Common myeloid progenitor, CD34-positive (primary cell): Measurements from ENCODE around the gene TMEM185A.
"Not testable (repeated sequence)": the region's sequence is repeated elsewhere in the genome, so short reads cannot be mapped to it uniquely, and the experiment has no call there.

Experiments
- CTCF ChIA-PET: fragments of 350-600 bp; sonication (Branson Sonifier 250); formaldehyde crosslinking; loops from one replicate; lab custom pipeline; 2021; ENCODE audit warnings: antibody characterized with exemption; lab: Charles Lee
- POLR2A ChIA-PET: fragments of 350-600 bp; sonication (Branson Sonifier 250); formaldehyde crosslinking; loops from one replicate; lab custom pipeline; 2021; ENCODE audit warnings: antibody characterized with exemption; lab: Charles Lee
- DNase-seq, 3 donors: peaks; one replicate each; pipeline versions ENCODE4 v3.0.0 to v3.0.0-alpha.2; 2013
- H3K27ac ChIP-seq, 2 experiments: 1 replicate in 1 of 2; 2 replicates in 1 of 2; pipeline ENCODE4 v1.7.0; 2013; ENCODE audit warnings: inconsistent platforms in 2 of 2, low read length in 2 of 2, mild to moderate bottlenecking in 2 of 2, low read depth in 1 of 2, moderate library complexity in 1 of 2; ENCODE audit not compliant: severe bottlenecking in 2 of 2, insufficient read depth in 1 of 2, poor library complexity in 1 of 2
- H3K27me3 ChIP-seq, 5 experiments: replicated peaks in 2 of 5; 1 replicate in 3 of 5; 2 replicates in 2 of 5; pipeline versions ENCODE4 v1.6.1 to v1.7.0; 2013; ENCODE audit warnings: low read length in 4 of 5, mild to moderate bottlenecking in 2 of 5, moderate library complexity in 2 of 5, inconsistent platforms in 1 of 5; ENCODE audit not compliant: insufficient read depth in 5 of 5, control insufficient read depth in 4 of 5
- H3K36me3 ChIP-seq, 4 experiments: 1 replicate in 2 of 4; 2 replicates in 2 of 4; pipeline versions ENCODE4 v1.6.1 to v1.7.0; 2013; ENCODE audit warnings: low read length in 3 of 4, control low read depth in 1 of 4, mild to moderate bottlenecking in 1 of 4; ENCODE audit not compliant: control insufficient read depth in 4 of 4, insufficient read depth in 4 of 4
- H3K4me1 ChIP-seq, 4 experiments: 1 replicate in 3 of 4; 2 replicates in 1 of 4; pipeline versions ENCODE4 v1.6.1 to v1.7.1; 2013; ENCODE audit warnings: low read length in 3 of 4, mild to moderate bottlenecking in 3 of 4, control low read depth in 1 of 4, inconsistent platforms in 1 of 4, moderate library complexity in 1 of 4; ENCODE audit not compliant: control insufficient read depth in 4 of 4, insufficient read depth in 4 of 4; ENCODE audit errors: control extremely low read depth in 1 of 4
- H3K4me3 ChIP-seq, 7 experiments: 1 replicate in 4 of 7; 2 replicates in 3 of 7; pipeline versions ENCODE4 v1.5.1 to v1.7.0; 2013; ENCODE audit warnings: mild to moderate bottlenecking in 7 of 7, low read length in 6 of 7, moderate library complexity in 6 of 7, inconsistent platforms in 2 of 7, low read depth in 2 of 7, control low read depth in 1 of 7; ENCODE audit not compliant: insufficient read depth in 4 of 7, control insufficient read depth in 1 of 7; ENCODE audit errors: extremely low read depth in 1 of 7
- H3K9me3 ChIP-seq, 5 experiments: 1 replicate in 4 of 5; 2 replicates in 1 of 5; pipeline versions ENCODE4 v1.6.1 to v1.7.1; 2013; ENCODE audit warnings: low read length in 4 of 5, mild to moderate bottlenecking in 2 of 5, inconsistent platforms in 1 of 5, low read depth in 1 of 5, moderate library complexity in 1 of 5; ENCODE audit not compliant: control insufficient read depth in 4 of 5, insufficient read depth in 2 of 5; ENCODE audit errors: control extremely low read depth in 1 of 5
- WGBS: methylation state at CpG from one replicate; pipeline ENCODE4 v1.1.5; 2013; ENCODE audit not compliant: insufficient coverage; 5-methylcytosine and 5-hydroxymethylcytosine counted together

TMEM185A gene

DNA sequence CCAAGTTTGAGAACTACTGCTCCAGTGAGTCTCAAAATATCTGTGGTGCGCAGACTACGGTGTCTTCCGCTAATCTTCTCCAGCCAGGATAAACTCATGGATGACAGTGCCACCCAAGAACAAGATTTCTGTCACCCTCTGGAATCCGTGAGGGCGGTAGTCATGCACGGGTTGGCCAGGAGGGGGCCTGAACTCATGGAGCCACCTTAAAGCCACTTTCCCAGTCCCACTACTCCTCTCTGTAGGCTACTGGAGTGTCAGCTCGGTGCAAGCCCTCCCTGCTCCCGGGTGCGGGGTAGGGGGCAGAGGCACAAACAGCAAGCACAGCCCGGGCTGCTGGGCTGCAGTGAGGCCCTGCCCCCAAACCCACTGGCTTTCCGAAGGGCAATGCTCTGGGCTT, 33.0 kb downstream of the TMEM185A start:
- POLR2A ChIA-PET, H3K4me3 ChIP-seq: not testable (repeated sequence)

DNA sequence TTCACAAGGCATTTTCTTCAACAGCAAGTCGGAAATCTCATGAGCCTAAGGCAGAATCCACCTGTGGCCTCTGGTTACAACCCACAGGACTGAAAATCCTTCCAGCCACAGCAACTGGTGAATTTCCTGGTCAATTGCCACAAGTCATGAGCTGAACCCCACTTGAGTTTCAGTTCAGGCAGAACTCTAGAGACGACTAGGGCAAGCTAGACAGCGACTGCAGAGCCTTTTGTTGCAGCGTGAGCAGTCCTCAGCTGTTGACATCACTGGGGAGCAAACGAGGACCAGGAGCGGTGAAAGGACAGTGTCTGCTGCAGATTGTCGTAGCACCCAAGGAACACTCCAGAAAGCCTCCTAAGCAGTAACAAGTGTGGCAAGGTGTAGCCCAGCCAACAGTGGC, 35.6 kb downstream of the TMEM185A start:
- H3K27ac ChIP-seq, H3K4me3 ChIP-seq, H3K27me3 ChIP-seq, DNase-seq, H3K4me1 ChIP-seq, H3K36me3 ChIP-seq, POLR2A ChIA-PET, CTCF ChIA-PET, H3K9me3 ChIP-seq: not testable (repeated sequence)
- no CpG with 5 or more reads among the region's 7 CpGs for WGBS

More for the DNA sequence above, 33.0 kb downstream of the TMEM185A start:
- H3K9me3 ChIP-seq, CTCF ChIA-PET, DNase-seq, H3K4me1 ChIP-seq, H3K36me3 ChIP-seq, H3K27ac ChIP-seq, H3K27me3 ChIP-seq: not testable (repeated sequence)
- no CpG with 5 or more reads among the region's 11 CpGs for WGBS

DNA sequence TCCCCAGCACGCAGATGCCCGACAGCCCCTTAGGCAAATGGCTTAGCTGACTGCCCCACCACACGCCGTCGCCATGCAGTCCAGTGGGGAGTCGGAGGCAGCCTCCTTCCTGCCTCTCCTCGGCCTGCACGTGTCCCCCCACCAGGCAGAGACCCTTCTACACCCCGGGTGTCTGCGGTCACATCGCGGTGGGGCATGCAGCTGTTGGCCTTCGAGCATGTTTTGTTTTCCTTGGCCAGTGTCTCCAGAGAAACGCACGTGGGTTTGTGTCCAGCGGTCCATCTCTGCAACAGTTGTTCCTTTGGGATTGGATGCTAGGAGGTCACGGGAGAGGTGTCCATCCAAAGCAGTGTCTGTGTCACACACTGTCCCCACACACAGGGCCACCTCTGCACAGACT, 36.4 kb downstream of the TMEM185A start, which contains the start of gene HSFX2:
Gene HSFX2, minus strand, starts transcription at position 101 of the 400 bp plus-strand sequence. CDS start 614 bp downstream, outside the sequence.
- DNase-seq, H3K4me3 ChIP-seq, H3K9me3 ChIP-seq, H3K27me3 ChIP-seq, CTCF ChIA-PET, H3K27ac ChIP-seq, POLR2A ChIA-PET, H3K4me1 ChIP-seq, H3K36me3 ChIP-seq: not testable (repeated sequence)
- WGBS = no CpG with 5 or more reads among the region's 17 CpGs

DNA sequence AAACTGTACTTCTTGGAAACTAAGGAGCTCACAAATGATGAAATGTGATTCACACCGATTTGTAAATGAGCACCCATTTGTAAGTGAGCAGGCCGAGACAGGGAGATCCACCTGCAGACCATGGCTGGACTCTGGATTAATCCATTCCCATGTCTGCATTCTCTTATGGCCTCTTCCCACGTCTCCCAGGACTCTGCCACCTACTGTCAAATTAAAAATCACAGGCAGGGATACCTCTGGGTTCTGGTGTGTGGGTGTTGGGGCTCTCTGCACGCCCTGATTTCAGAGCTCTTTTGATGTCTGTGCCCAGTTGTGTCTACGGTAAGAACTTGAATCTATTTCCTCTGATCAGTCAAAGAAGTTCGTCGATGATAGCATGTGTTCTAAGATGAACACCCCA, 40.6 kb downstream of the TMEM185A start:
- CTCF ChIA-PET, POLR2A ChIA-PET: not testable (repeated sequence)
- WGBS = no CpG with 5 or more reads among the region's 7 CpGs

DNA sequence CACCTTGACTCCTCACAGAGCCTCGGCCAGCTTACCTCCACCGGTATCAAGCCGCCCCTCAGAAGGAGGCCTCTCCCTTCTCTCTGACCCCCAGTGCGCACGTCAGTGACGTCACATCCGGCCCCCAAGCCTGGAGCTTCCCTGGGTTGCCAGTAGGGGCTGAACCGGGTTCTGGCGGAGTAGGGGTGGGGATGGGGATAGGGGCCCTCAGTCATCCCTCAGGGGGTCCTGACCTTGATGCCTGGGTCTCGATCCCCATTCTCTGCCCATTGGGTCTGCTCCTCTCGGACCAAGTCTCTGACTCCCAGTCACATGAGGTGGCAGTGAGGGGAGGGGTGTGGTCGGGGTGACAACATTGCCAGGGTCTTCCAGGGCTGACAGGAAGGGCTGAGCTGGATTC, 44.2 kb downstream of the TMEM185A start, which contains the start of gene MAGEA9B:
Gene MAGEA9B, minus strand, starts transcription at position 101 of the 400 bp plus-strand sequence. CDS start 4,280 bp downstream, outside the sequence.
- H3K4me3 ChIP-seq, H3K9me3 ChIP-seq, DNase-seq, H3K27ac ChIP-seq, H3K36me3 ChIP-seq, H3K4me1 ChIP-seq, POLR2A ChIA-PET, H3K27me3 ChIP-seq, CTCF ChIA-PET: not testable (repeated sequence)
- WGBS = no CpG with 5 or more reads among the region's 12 CpGs

More for the DNA sequence above, 40.6 kb downstream of the TMEM185A start:
- not testable (repeated sequence) for DNase-seq, H3K9me3 ChIP-seq, H3K36me3 ChIP-seq, H3K27me3 ChIP-seq, H3K27ac ChIP-seq, H3K4me1 ChIP-seq, H3K4me3 ChIP-seq

DNA sequence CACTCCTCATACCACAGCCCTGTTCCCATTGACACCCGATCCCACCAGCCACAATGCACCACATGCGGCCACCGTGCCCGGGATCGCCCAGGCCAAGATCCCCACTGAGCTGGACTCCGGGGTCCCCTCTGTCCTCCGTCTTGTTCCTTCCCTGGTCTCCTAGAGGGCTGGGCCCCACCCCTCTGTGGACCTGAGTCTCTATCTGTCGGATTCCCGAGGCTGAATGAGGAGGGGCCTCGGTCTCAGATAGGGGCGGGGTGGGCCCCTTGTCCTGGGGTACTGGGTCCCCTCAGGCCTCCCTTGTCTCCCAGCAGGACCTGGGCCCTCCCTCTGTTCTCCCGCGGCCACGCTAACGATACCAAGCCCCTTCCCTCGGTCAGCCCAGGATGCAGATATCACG, 46.0 kb downstream of the TMEM185A start:
- DNase-seq, H3K9me3 ChIP-seq, CTCF ChIA-PET, H3K4me3 ChIP-seq, H3K27ac ChIP-seq, H3K4me1 ChIP-seq, H3K27me3 ChIP-seq, POLR2A ChIA-PET, H3K36me3 ChIP-seq: not testable (repeated sequence)
- no CpG with 5 or more reads among the region's 17 CpGs for WGBS

DNA sequence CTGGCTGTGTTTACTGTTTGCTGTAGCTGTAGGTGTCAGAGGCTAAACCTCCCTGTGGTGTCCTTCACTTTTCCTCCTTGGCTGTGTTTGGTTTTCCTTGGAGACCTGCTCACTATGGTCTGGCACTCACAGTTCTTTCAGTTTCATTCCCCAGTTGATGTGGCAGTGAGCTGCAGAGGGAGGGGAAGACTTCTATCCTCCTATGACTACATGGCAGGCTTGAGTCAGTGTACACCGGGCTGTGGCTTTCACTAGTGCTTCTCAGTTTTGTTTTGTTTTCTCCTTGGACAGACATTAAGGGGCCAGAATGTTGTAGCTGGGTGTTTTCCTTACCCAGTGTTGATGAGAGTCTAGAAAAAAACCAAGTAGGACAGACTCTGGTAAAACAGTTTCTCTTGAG, 58.1 kb downstream of the TMEM185A start:
- POLR2A ChIA-PET, DNase-seq, H3K9me3 ChIP-seq, H3K4me3 ChIP-seq, H3K27ac ChIP-seq, H3K36me3 ChIP-seq, CTCF ChIA-PET, H3K4me1 ChIP-seq, H3K27me3 ChIP-seq: not testable (repeated sequence)
- no CpG with 5 or more reads among the region's 1 CpG for WGBS
